ENCODE data around the gene HOPX. TPM values are rescaled to one million over a fixed set of nuclear protein-coding genes. Genes with fewer than 3 reads are reported as not detected.
"Not testable (repeated sequence)": the region's sequence is repeated elsewhere in the genome, so short reads cannot be mapped to it uniquely, and the experiment has no call there.

HOPX gene
- total RNA-seq, 2 experiments from 2014 or later: 14.0 to 14.7 TPM

- intact Hi-C loops (cut with micrococcal nuclease): no loop called here
- CTCF ChIA-PET: interaction anchor here (0.6 to 1.3 kb wide), 2 partner anchors 135 to 227 kb away, joined by 3 read pairs; no protein-coding TSS in a partner anchor
- no peak overlapping the region for H3K27ac Mint-ChIP-seq
- no peaks in the 10 kb centered on the region for H3K27me3 Mint-ChIP-seq (ENCODE audit: low read depth)
- H3K4me1 Mint-ChIP-seq (ENCODE audit: low read depth): no peaks in the 10 kb centered on the region
- no peak for DNase-seq
- H3K36me3 Mint-ChIP-seq (ENCODE audit: low read depth): no peaks in the 10 kb centered on the region
- no peaks in the 10 kb centered on the region for H3K9me3 Mint-ChIP-seq
- no peak overlapping the region for H3K4me3 Mint-ChIP-seq
Measured at GRCh38 chr4:56701644-56702043, 20.5 kb upstream of the HOPX start.

- H3K27me3 Mint-ChIP-seq (ENCODE audit: low read depth): no peaks in the 10 kb centered on the region
- no peaks in the 10 kb centered on the region for H3K4me1 Mint-ChIP-seq (ENCODE audit: low read depth)
- CTCF ChIA-PET: interaction anchor here (1.3 kb wide), 1 partner anchor 135 kb away, joined by 3 read pairs; no protein-coding TSS in a partner anchor
Measured at GRCh38 chr4:56701161-56701480, 20.0 kb upstream of the HOPX start.

GRCh38 chr4:56699537-56700105 lies 18.5 kb upstream of the HOPX start:
- DNase-seq: no peak
- H3K4me3 Mint-ChIP-seq: no peak overlapping the region
- H3K4me1 Mint-ChIP-seq (ENCODE audit: low read depth): no peaks in the 10 kb centered on the region
- H3K27me3 Mint-ChIP-seq (ENCODE audit: low read depth): no peaks in the 10 kb centered on the region
- no peaks in the 10 kb centered on the region for H3K36me3 Mint-ChIP-seq (ENCODE audit: low read depth)
- H3K27ac Mint-ChIP-seq: no peak overlapping the region
- intact Hi-C loops (cut with micrococcal nuclease): no loop called here
- CTCF ChIA-PET: no interaction called here
- no peaks in the 10 kb centered on the region for H3K9me3 Mint-ChIP-seq

More at GRCh38 chr4:56701161-56701480, 20.0 kb upstream of the HOPX start:
- no peak for DNase-seq
- H3K27ac Mint-ChIP-seq: no peak overlapping the region
- H3K9me3 Mint-ChIP-seq: no peaks in the 10 kb centered on the region
- no peaks in the 10 kb centered on the region for H3K36me3 Mint-ChIP-seq (ENCODE audit: low read depth)
- no peak overlapping the region for H3K4me3 Mint-ChIP-seq
- intact Hi-C loops (cut with micrococcal nuclease): no loop called here

- Mint-ChIP-seq H3K36me3 (ENCODE audit: low read depth) (no peaks in the 10 kb centered on the region), H3K27ac (no peak overlapping the region), H3K9me3 (no peaks in the 10 kb centered on the region), H3K4me1 (ENCODE audit: low read depth) (no peaks in the 10 kb centered on the region), H3K4me3 (no peak overlapping the region), H3K27me3 (ENCODE audit: low read depth) (peaks cover 3% of the 10 kb centered on the region)
- no peak for DNase-seq
- intact Hi-C loops (cut with micrococcal nuclease): no loop called here
- CTCF ChIA-PET: no interaction called here
Measured at GRCh38 chr4:56698329-56698728, 17.2 kb upstream of the HOPX start.

- no peak overlapping the region for H3K4me3 Mint-ChIP-seq
- H3K27ac Mint-ChIP-seq: no peak overlapping the region
- H3K4me1 Mint-ChIP-seq (ENCODE audit: low read depth): no peaks in the 10 kb centered on the region
- intact Hi-C loops (cut with micrococcal nuclease): loop anchor here (2.0 kb wide), 1 partner anchor 13 kb away; no protein-coding TSS in a partner anchor
- CTCF ChIA-PET: interaction anchor here (0.6 kb wide), 1 partner anchor 58 kb away, joined by 3 read pairs; no protein-coding TSS in a partner anchor
- H3K9me3 Mint-ChIP-seq: no peaks in the 10 kb centered on the region
- DNase-seq: no peak
- H3K36me3 Mint-ChIP-seq (ENCODE audit: low read depth): no peaks in the 10 kb centered on the region
- H3K27me3 Mint-ChIP-seq (ENCODE audit: low read depth): peaks cover 5% of the 10 kb centered on the region
Measured at GRCh38 chr4:56696056-56696455, 15.0 kb upstream of the HOPX start.

- H3K36me3 Mint-ChIP-seq (ENCODE audit: low read depth); H3K4me1 Mint-ChIP-seq (ENCODE audit: low read depth); H3K4me3 Mint-ChIP-seq; H3K9me3 Mint-ChIP-seq; CTCF ChIA-PET; DNase-seq; intact Hi-C loops (cut with micrococcal nuclease); H3K27ac Mint-ChIP-seq: not testable (repeated sequence)
- H3K27me3 Mint-ChIP-seq (ENCODE audit: low read depth): peaks cover 11% of the 10 kb centered on the region
Measured at GRCh38 chr4:56693476-56693875, 12.4 kb upstream of the HOPX start.

- intact Hi-C loops (cut with micrococcal nuclease): no loop called here
- CTCF ChIA-PET: no interaction called here
- H3K9me3 Mint-ChIP-seq: no peaks in the 10 kb centered on the region
- H3K4me3 Mint-ChIP-seq: no peak overlapping the region
- no peaks in the 10 kb centered on the region for H3K36me3 Mint-ChIP-seq (ENCODE audit: low read depth)
- H3K4me1 Mint-ChIP-seq (ENCODE audit: low read depth): no peaks in the 10 kb centered on the region
- H3K27ac Mint-ChIP-seq: no peak overlapping the region
- H3K27me3 Mint-ChIP-seq (ENCODE audit: low read depth): peaks cover 11% of the 10 kb centered on the region
- no peak for DNase-seq
Measured at GRCh38 chr4:56692576-56692975, 11.5 kb upstream of the HOPX start.

GRCh38 chr4:56691425-56691824 lies 10.3 kb upstream of the HOPX start:
- H3K4me3 Mint-ChIP-seq: no peak overlapping the region
- H3K9me3 Mint-ChIP-seq: no peaks in the 10 kb centered on the region
- peaks cover 14% of the 10 kb centered on the region for H3K27me3 Mint-ChIP-seq (ENCODE audit: low read depth)
- no peaks in the 10 kb centered on the region for H3K36me3 Mint-ChIP-seq (ENCODE audit: low read depth)
- CTCF ChIA-PET: no interaction called here
- no peak for DNase-seq
- H3K27ac Mint-ChIP-seq: no peak overlapping the region
- intact Hi-C loops (cut with micrococcal nuclease): no loop called here
- no peaks in the 10 kb centered on the region for H3K4me1 Mint-ChIP-seq (ENCODE audit: low read depth)

GRCh38 chr4:56690393-56690792 lies 9.3 kb upstream of the HOPX start:
- H3K4me1 Mint-ChIP-seq (ENCODE audit: low read depth): no peaks in the 10 kb centered on the region
- H3K27me3 Mint-ChIP-seq (ENCODE audit: low read depth): peaks cover 18% of the 10 kb centered on the region
- CTCF ChIA-PET: no interaction called here
- intact Hi-C loops (cut with micrococcal nuclease): no loop called here
- H3K4me3 Mint-ChIP-seq: no peak overlapping the region
- no peak overlapping the region for H3K27ac Mint-ChIP-seq
- no peak for DNase-seq
- H3K36me3 Mint-ChIP-seq (ENCODE audit: low read depth): no peaks in the 10 kb centered on the region
- H3K9me3 Mint-ChIP-seq: no peaks in the 10 kb centered on the region

GRCh38 chr4:56689201-56689969 lies 8.3 kb upstream of the HOPX start:
- Mint-ChIP-seq H3K36me3 (ENCODE audit: low read depth) (no peaks in the 10 kb centered on the region), H3K27ac (no peak overlapping the region), H3K4me3 (no peak overlapping the region), H3K27me3 (ENCODE audit: low read depth) (peaks cover 26% of the 10 kb centered on the region), H3K9me3 (no peaks in the 10 kb centered on the region), H3K4me1 (ENCODE audit: low read depth) (no peaks in the 10 kb centered on the region)
- DNase-seq: no peak
- CTCF ChIA-PET: no interaction called here
- intact Hi-C loops (cut with micrococcal nuclease): no loop called here

- no peak overlapping the region for H3K4me3 Mint-ChIP-seq
- no peaks in the 10 kb centered on the region for H3K9me3 Mint-ChIP-seq
- intact Hi-C loops (cut with micrococcal nuclease): no loop called here
- peaks cover 31% of the 10 kb centered on the region for H3K27me3 Mint-ChIP-seq (ENCODE audit: low read depth)
- H3K4me1 Mint-ChIP-seq (ENCODE audit: low read depth): peaks cover 5% of the 10 kb centered on the region
- CTCF ChIA-PET: no interaction called here
- H3K27ac Mint-ChIP-seq: no peak overlapping the region
- DNase-seq: no peak
- H3K36me3 Mint-ChIP-seq (ENCODE audit: low read depth): no peaks in the 10 kb centered on the region
Measured at GRCh38 chr4:56688094-56688647, 7.1 kb upstream of the HOPX start.

GRCh38 chr4:56686537-56687231 lies 5.6 kb upstream of the HOPX start:
- intact Hi-C loops (cut with micrococcal nuclease): no loop called here
- peaks cover 30% of the 10 kb centered on the region for H3K27me3 Mint-ChIP-seq (ENCODE audit: low read depth)
- DNase-seq: peak; percentile 10
- no peaks in the 10 kb centered on the region for H3K9me3 Mint-ChIP-seq
- H3K27ac Mint-ChIP-seq: no peak overlapping the region
- H3K4me1 Mint-ChIP-seq (ENCODE audit: low read depth): peaks cover 11% of the 10 kb centered on the region
- H3K36me3 Mint-ChIP-seq (ENCODE audit: low read depth): no peaks in the 10 kb centered on the region
- CTCF ChIA-PET: no interaction called here
- H3K4me3 Mint-ChIP-seq: no peak overlapping the region

Measured in activated naive CD4-positive, alpha-beta T cell treated with anti-CD3 and anti-CD28 coated beads for 36 hours (primary cell).